LNCaP clone FGC (cell line): ENCODE data around the gene PAPPA.

ENCODE experiments used
- DNase-seq: peaks from one replicate; pipeline ENCODE4 v3.0.0-alpha.2; 2011; ENCODE audit warnings: low read depth
- H3K4me3 ChIP-seq: 2 replicates; pipeline ENCODE4 v1.5.1; 2011; ENCODE audit warnings: mild to moderate bottlenecking, low read depth, low read length, control low read depth
- CTCF ChIP-seq: IDR thresholded peaks from 2 replicates; pipeline ENCODE4 v1.5.1; 2012; ENCODE audit warnings: mild to moderate bottlenecking; ENCODE audit not compliant: control insufficient read depth, insufficient read depth; ENCODE audit errors: extremely low read depth

PAPPA gene

GRCh38 chr9:116260531-116260930 is 106.9 kb downstream of the PAPPA start:
- TF ChIP-seq CTCF, result no peak
- DNase-seq, result no peak
- no peak overlapping the region for H3K4me3 ChIP-seq

GRCh38 chr9:116262448-116262847 is 108.9 kb downstream of the PAPPA start:
- TF ChIP-seq CTCF, result no peak
- H3K4me3 ChIP-seq, result no peak overlapping the region
- DNase-seq, result no peak

- TF ChIP-seq CTCF, result no peak
- DNase-seq, result no peak
Observed at GRCh38 chr9:116264361-116264760, 110.8 kb downstream of the PAPPA start.

DNA sequence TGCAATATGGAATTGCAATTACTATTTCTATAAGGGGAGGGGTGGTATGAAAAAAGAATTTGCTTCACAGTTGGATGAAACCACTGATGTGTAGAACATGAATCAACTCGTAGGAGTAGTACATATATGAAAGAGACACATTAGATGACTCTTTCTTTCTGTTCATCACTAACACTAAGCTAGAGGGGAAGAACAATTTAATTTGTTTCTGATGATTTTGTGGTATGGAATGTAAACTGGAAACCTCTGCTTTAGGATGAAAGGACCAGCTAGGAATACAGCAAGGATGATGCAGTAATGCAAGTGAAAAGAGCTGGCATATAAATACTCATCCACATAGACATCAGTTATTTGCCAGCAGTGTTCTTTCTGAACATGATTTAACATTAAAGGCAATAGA is 113.4 kb downstream of the PAPPA start:
- H3K4me3 ChIP-seq, result no peak overlapping the region
- TF ChIP-seq CTCF, result no peak
- DNase-seq, result no peak

More at GRCh38 chr9:116264361-116264760, 110.8 kb downstream of the PAPPA start:
- no peak overlapping the region for H3K4me3 ChIP-seq

GRCh38 chr9:116269250-116269649 is 115.7 kb downstream of the PAPPA start:
- no peak for TF ChIP-seq CTCF
- no peak for DNase-seq
- H3K4me3 ChIP-seq, result no peak overlapping the region

DNA sequence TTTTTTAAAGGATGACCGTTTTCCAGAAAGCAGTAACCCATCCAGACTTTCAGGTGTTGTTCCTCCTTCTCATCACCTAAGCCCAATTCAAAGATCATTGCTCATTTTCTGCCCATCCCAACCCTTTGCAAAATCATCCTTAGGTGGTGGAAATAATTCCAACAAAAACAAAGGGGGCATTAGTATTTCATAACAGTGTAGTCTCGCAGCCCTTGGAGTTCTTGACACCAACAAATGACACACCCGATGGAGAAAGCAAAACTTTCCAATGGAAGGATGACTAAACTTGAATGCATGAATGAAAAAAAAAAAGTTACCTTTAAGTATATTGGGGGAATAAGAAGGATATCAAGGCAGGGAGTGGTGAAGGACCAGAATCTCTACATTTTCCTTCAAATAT is 117.0 kb downstream of the PAPPA start:
- H3K4me3 ChIP-seq, result no peak overlapping the region
- no peak for DNase-seq
- no peak for TF ChIP-seq CTCF

DNA sequence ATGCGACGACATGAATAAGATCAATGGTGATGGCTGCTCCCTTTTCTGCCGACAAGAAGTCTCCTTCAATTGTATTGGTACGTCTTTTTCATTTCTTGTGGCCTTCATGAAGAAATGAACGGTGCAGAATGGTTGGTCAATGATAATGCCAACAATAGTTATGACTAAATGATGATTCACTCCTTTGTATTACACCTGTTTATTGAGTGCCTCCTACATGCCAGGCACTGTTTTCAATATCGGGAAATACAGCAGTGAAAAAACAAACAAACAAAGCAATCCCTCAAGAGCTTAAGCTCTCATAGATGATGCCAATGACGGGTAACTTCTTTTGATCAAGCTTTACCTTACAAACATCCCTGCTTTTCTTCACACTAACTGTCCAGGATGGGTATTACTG is 117.7 kb downstream of the PAPPA start:
- TF ChIP-seq CTCF, result no peak
- DNase-seq, result no peak
- H3K4me3 ChIP-seq, result no peak overlapping the region
